Measurements from ENCODE around the gene TMEM163.
"Not testable (repeated sequence)": the region's sequence is repeated elsewhere in the genome, so short reads cannot be mapped to it uniquely, and the experiment has no call there.

DNA sequence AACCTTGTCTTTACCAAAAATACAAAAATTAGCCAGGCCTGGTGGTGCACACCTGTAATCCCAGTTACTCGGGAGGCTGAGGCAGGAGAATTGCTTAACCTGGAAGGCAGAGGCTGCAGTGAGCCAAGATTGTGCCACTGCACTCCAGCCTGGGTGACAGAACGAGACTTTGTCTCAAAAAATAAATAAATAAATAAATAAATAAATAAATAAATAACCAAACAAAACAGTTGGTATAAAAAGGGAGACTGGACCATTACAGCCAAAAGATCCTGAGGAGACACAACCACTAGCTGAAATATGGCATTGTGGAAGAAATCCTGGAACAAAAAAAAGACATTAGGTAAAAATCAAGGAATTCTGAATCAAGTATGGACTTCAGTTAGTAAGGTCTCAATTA is 4.9 kb upstream of the TMEM163 start:
- TF ChIP-seq, protein P1, sequence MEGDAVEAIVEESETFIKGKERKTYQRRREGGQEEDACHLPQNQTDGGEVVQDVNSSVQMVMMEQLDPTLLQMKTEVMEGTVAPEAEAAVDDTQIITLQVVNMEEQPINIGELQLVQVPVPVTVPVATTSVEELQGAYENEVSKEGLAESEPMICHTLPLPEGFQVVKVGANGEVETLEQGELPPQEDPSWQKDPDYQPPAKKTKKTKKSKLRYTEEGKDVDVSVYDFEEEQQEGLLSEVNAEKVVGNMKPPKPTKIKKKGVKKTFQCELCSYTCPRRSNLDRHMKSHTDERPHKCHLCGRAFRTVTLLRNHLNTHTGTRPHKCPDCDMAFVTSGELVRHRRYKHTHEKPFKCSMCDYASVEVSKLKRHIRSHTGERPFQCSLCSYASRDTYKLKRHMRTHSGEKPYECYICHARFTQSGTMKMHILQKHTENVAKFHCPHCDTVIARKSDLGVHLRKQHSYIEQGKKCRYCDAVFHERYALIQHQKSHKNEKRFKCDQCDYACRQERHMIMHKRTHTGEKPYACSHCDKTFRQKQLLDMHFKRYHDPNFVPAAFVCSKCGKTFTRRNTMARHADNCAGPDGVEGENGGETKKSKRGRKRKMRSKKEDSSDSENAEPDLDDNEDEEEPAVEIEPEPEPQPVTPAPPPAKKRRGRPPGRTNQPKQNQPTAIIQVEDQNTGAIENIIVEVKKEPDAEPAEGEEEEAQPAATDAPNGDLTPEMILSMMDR (IDR thresholded peaks at IDR 0.05): not testable (repeated sequence)
- TF ChIP-seq POLR2A (IDR thresholded peaks at IDR 0.05): not testable (repeated sequence)
